GM12878 (cell line): ENCODE measurements around the gene PGAP6. TPM values are rescaled to one million over a fixed set of nuclear protein-coding genes. Genes with fewer than 3 reads are reported as not detected.

Experiments
- BHLHE40 ChIP-seq, 2 experiments: fragments of 450-650 bp in 1 of 2; IDR thresholded peaks; 2 replicates each; pipeline ENCODE4 v1.6.1; 2011 to 2017; ENCODE audit warnings: low read depth in 2 of 2, borderline replicate concordance in 1 of 2, improper control_type of control experiment in 1 of 2, low read length in 1 of 2, mild to moderate bottlenecking in 1 of 2
- BMI1 ChIP-seq: fragments of 450-650 bp; IDR thresholded peaks from 2 replicates; pipeline ENCODE4 v1.6.1; 2016; ENCODE audit warnings: mild to moderate bottlenecking, moderate library complexity, borderline replicate concordance
- CBX5 ChIP-seq: sonication (generic); IDR thresholded peaks from 2 replicates; pipeline ENCODE4 v1.6.1; 2016; ENCODE audit warnings: low read depth, moderate library complexity, mild to moderate bottlenecking, inconsistent platforms
- CREM ChIP-seq: IDR thresholded peaks from 2 replicates; pipeline ENCODE4 v1.6.1; 2014; ENCODE audit warnings: antibody characterized with exemption, low read depth
- DPF2 ChIP-seq: fragments of 450-650 bp; IDR thresholded peaks from 2 replicates; pipeline ENCODE4 v1.6.1; 2017; ENCODE audit warnings: mild to moderate bottlenecking
- HSF1 ChIP-seq: fragments of 150-350 bp; IDR thresholded peaks from 2 replicates; pipeline ENCODE4 v1.6.1; 2014; ENCODE audit warnings: mild to moderate bottlenecking, low read depth, low read length
- MEF2B ChIP-seq: fragments of 450-650 bp; IDR thresholded peaks from 2 replicates; pipeline ENCODE4 v1.6.1; 2018; ENCODE audit warnings: mild to moderate bottlenecking, moderate library complexity; ENCODE audit not compliant: partially characterized antibody, poor library complexity, severe bottlenecking
- MXI1 ChIP-seq: fragments of 150-350 bp; IDR thresholded peaks from 2 replicates; pipeline ENCODE4 v1.6.1; 2011; ENCODE audit warnings: low read depth, mild to moderate bottlenecking, inconsistent platforms, low read length, improper control_type of control experiment
- NR2C1 ChIP-seq: fragments of 450-650 bp; IDR thresholded peaks from 2 replicates; pipeline ENCODE4 v1.6.1; 2017; ENCODE audit warnings: antibody characterized with exemption, mild to moderate bottlenecking, moderate library complexity
- PKNOX1 ChIP-seq: fragments of 450-650 bp; IDR thresholded peaks from 2 replicates; pipeline ENCODE4 v1.6.1; 2016; ENCODE audit warnings: mild to moderate bottlenecking
- PML ChIP-seq: IDR thresholded peaks from 2 replicates; pipeline ENCODE4 v1.6.1; 2012; ENCODE audit warnings: low read length, inconsistent platforms
- POLR2AphosphoS2 ChIP-seq: IDR thresholded peaks from 2 replicates; pipeline ENCODE4 v1.6.1; 2011; ENCODE audit warnings: low read depth, mild to moderate bottlenecking, low read length, improper control_type of control experiment, moderate library complexity
- RUNX3 ChIP-seq: IDR thresholded peaks from 2 replicates; pipeline ENCODE4 v1.6.1; 2012; ENCODE audit warnings: low read length, inconsistent platforms
- SIX5 ChIP-seq: IDR thresholded peaks from 2 replicates; pipeline ENCODE4 v1.6.1; 2011; ENCODE audit warnings: mild to moderate bottlenecking, low read depth, low read length, moderate library complexity; ENCODE audit not compliant: severe bottlenecking
- TCF3 ChIP-seq: IDR thresholded peaks from 2 replicates; pipeline ENCODE4 v1.6.1; 2012; ENCODE audit warnings: low read depth, mild to moderate bottlenecking, low read length, borderline replicate concordance; ENCODE audit not compliant: insufficient read depth
- polyA plus RNA-seq, 11 experiments: library from polyadenylated mRNA; depleted of rRNA in 4 of 11; unstranded in 6 of 11; stranded (reverse) in 5 of 11; fragments of >200 nt; fragmentation: Nextera tagmentation in 4 of 11; fragmentation: Illumina TruSeq in 1 of 11; extraction: Ambion mirVana in 4 of 11; extraction: Trizol in 1 of 11; gene quantifications; 1 replicate in 1 of 11; 2 replicates in 10 of 11; pipeline versions ENCODE4 v1.2.1 to v1.2.3, GENCODE V29; 2011 to 2016; ENCODE audit warnings: inconsistent platforms in 2 of 11, missing spikeins in 2 of 11, low read depth in 1 of 11
- total RNA-seq, 4 experiments: library from RNA; depleted of rRNA in 3 of 4; stranded (reverse); fragments of >200 nt in 3 of 4; fragmentation: Illumina TruSeq in 1 of 4; extraction: Trizol in 1 of 4; gene quantifications; 2 replicates each; pipeline versions ENCODE4 v1.2.1 to v1.2.3, GENCODE V29; 2013 to 2021
- TF ChIP-seq, protein P1 (sequence below): IDR thresholded peaks from 2 replicates; pipeline ENCODE4 v1.6.1; 2011; ENCODE audit warnings: borderline replicate concordance, low read depth, mild to moderate bottlenecking, moderate library complexity, mixed read lengths, low read length; ENCODE audit not compliant: insufficient read depth; ENCODE audit errors: extremely low read length
- TF ChIP-seq, protein P2 (sequence below): IDR thresholded peaks from 2 replicates; pipeline ENCODE4 v1.6.1; 2012; ENCODE audit warnings: mild to moderate bottlenecking, low read depth, low read length
- TF ChIP-seq, protein P3 (sequence below): fragments of 450-650 bp; IDR thresholded peaks from 2 replicates; pipeline ENCODE4 v1.6.1; 2017; ENCODE audit warnings: antibody characterized with exemption, mild to moderate bottlenecking, moderate library complexity
- TF ChIP-seq, protein P4 (sequence below): IDR thresholded peaks from 2 replicates; pipeline ENCODE4 v1.6.1; 2011; ENCODE audit warnings: low read depth, low read length, improper control_type of control experiment, borderline replicate concordance

The PGAP6 gene
- total and polyA plus RNA-seq, 10 of the 15 experiments (the other 5 are each of a cell fraction or from before 2014, with no cell fraction given) = 0.76 to 48.8 (median 18.4) TPM

DNA sequence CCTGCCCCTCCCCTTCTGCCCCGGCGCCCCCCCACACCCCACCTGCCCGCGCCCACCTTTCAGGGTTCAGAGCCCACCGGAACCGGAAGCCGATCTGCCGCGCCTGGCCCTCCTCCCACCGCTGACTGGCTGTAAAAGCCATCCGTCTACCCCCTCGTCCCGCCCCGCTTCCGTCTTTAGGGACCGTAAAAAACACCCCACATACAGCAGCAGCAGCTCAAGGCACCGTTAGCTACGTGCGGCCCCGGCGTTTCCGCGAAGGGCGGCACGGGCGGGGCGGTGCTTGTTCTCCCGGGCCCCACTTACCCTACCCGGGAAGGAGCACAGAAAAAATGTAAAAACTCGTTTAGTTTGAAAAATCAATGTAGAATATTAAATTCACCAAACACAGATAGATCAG is 11.3 kb downstream of the PGAP6 start, which contains the start of gene MRPL28 (continued):
- TF ChIP-seq, protein P1, sequence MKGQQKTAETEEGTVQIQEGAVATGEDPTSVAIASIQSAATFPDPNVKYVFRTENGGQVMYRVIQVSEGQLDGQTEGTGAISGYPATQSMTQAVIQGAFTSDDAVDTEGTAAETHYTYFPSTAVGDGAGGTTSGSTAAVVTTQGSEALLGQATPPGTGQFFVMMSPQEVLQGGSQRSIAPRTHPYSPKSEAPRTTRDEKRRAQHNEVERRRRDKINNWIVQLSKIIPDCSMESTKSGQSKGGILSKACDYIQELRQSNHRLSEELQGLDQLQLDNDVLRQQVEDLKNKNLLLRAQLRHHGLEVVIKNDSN = no peak
- TF ChIP-seq HSF1 = no peak
- TF ChIP-seq PML = no peak
- TF ChIP-seq RUNX3 = peak; percentile 12; the same call in 1 of the 2 replicates
- TF ChIP-seq CBX5 = no peak
- TF ChIP-seq, protein P2, sequence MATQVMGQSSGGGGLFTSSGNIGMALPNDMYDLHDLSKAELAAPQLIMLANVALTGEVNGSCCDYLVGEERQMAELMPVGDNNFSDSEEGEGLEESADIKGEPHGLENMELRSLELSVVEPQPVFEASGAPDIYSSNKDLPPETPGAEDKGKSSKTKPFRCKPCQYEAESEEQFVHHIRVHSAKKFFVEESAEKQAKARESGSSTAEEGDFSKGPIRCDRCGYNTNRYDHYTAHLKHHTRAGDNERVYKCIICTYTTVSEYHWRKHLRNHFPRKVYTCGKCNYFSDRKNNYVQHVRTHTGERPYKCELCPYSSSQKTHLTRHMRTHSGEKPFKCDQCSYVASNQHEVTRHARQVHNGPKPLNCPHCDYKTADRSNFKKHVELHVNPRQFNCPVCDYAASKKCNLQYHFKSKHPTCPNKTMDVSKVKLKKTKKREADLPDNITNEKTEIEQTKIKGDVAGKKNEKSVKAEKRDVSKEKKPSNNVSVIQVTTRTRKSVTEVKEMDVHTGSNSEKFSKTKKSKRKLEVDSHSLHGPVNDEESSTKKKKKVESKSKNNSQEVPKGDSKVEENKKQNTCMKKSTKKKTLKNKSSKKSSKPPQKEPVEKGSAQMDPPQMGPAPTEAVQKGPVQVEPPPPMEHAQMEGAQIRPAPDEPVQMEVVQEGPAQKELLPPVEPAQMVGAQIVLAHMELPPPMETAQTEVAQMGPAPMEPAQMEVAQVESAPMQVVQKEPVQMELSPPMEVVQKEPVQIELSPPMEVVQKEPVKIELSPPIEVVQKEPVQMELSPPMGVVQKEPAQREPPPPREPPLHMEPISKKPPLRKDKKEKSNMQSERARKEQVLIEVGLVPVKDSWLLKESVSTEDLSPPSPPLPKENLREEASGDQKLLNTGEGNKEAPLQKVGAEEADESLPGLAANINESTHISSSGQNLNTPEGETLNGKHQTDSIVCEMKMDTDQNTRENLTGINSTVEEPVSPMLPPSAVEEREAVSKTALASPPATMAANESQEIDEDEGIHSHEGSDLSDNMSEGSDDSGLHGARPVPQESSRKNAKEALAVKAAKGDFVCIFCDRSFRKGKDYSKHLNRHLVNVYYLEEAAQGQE = no peak
- peak; percentile 89 for TF ChIP-seq NR2C1
- no peak for TF ChIP-seq TCF3
- no peak for TF ChIP-seq MXI1
- no peak for TF ChIP-seq POLR2AphosphoS2
- TF ChIP-seq BMI1 = no peak
- peak; percentile 79 for TF ChIP-seq CREM
- TF ChIP-seq SIX5 = peak; percentile 44
- TF ChIP-seq MEF2B = no peak
- TF ChIP-seq, protein P3, sequence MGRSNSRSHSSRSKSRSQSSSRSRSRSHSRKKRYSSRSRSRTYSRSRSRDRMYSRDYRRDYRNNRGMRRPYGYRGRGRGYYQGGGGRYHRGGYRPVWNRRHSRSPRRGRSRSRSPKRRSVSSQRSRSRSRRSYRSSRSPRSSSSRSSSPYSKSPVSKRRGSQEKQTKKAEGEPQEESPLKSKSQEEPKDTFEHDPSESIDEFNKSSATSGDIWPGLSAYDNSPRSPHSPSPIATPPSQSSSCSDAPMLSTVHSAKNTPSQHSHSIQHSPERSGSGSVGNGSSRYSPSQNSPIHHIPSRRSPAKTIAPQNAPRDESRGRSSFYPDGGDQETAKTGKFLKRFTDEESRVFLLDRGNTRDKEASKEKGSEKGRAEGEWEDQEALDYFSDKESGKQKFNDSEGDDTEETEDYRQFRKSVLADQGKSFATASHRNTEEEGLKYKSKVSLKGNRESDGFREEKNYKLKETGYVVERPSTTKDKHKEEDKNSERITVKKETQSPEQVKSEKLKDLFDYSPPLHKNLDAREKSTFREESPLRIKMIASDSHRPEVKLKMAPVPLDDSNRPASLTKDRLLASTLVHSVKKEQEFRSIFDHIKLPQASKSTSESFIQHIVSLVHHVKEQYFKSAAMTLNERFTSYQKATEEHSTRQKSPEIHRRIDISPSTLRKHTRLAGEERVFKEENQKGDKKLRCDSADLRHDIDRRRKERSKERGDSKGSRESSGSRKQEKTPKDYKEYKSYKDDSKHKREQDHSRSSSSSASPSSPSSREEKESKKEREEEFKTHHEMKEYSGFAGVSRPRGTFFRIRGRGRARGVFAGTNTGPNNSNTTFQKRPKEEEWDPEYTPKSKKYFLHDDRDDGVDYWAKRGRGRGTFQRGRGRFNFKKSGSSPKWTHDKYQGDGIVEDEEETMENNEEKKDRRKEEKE = no peak
- TF ChIP-seq BHLHE40 (IDR thresholded peaks at IDR 0.05; ENCODE audit: borderline replicate concordance in 1 of 2, low read depth in 2 of 2, low read length in 1 of 2) = peak; percentile 95 to 98
- TF ChIP-seq, protein P4, sequence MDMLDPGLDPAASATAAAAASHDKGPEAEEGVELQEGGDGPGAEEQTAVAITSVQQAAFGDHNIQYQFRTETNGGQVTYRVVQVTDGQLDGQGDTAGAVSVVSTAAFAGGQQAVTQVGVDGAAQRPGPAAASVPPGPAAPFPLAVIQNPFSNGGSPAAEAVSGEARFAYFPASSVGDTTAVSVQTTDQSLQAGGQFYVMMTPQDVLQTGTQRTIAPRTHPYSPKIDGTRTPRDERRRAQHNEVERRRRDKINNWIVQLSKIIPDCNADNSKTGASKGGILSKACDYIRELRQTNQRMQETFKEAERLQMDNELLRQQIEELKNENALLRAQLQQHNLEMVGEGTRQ = no peak
- TF ChIP-seq PKNOX1 = peak; percentile 99
- peak; percentile 83 for TF ChIP-seq DPF2
